HG03196 (cell line): ENCODE measurements around the gene RNF222.

Source experiments
- ATAC-seq: cut with Tn5 transposase; IDR thresholded peaks from one replicate; pipeline ENCODE4 v1.9.1; 2021; ENCODE audit not compliant: unreplicated experiment

RNF222 gene

GRCh38 chr17:8397636-8398035 is at the start of gene RNF222:
Gene RNF222, minus strand, starts transcription at chr17:8397827. Its CDS starts 4,366 bp downstream, at chr17:8393461.
- no peak for ATAC-seq

GRCh38 chr17:8445536-8445935 is 47.9 kb upstream of the RNF222 start:
- ATAC-seq: no peak

GRCh38 chr17:8444494-8444893 is 46.9 kb upstream of the RNF222 start:
- ATAC-seq: no peak

- no peak for ATAC-seq
Measured at GRCh38 chr17:8443756-8444155, 46.1 kb upstream of the RNF222 start.

GRCh38 chr17:8442310-8442709 is 44.7 kb upstream of the RNF222 start:
- ATAC-seq: no peak

- no peak for ATAC-seq
Measured at GRCh38 chr17:8441690-8442089, 44.1 kb upstream of the RNF222 start.

GRCh38 chr17:8439681-8440080 is 42.1 kb upstream of the RNF222 start:
- ATAC-seq: no peak

- no peak for ATAC-seq
Measured at GRCh38 chr17:8438441-8438840, 40.8 kb upstream of the RNF222 start.

GRCh38 chr17:8436844-8437171 is 39.2 kb upstream of the RNF222 start:
- ATAC-seq: no peak

- ATAC-seq: peak; percentile 46
Measured at GRCh38 chr17:8436169-8436843, 38.7 kb upstream of the RNF222 start.

GRCh38 chr17:8435245-8436168 is 37.9 kb upstream of the RNF222 start, which contains the start of gene NDEL1:
Gene NDEL1, plus strand, starts transcription at chr17:8435884. Its CDS starts 8,388 bp downstream, at chr17:8444272.
- ATAC-seq: peak; percentile 96

- ATAC-seq: no peak
Measured at GRCh38 chr17:8430966-8431365, 33.3 kb upstream of the RNF222 start.

- ATAC-seq: no peak
Measured at GRCh38 chr17:8426802-8427201, 29.2 kb upstream of the RNF222 start.

- no peak for ATAC-seq
Measured at GRCh38 chr17:8426094-8426720, 28.6 kb upstream of the RNF222 start.

GRCh38 chr17:8421571-8421970 is 23.9 kb upstream of the RNF222 start:
- no peak for ATAC-seq

GRCh38 chr17:8420041-8420934 is 22.7 kb upstream of the RNF222 start:
- ATAC-seq: no peak

- ATAC-seq: no peak
Measured at GRCh38 chr17:8419305-8419704, 21.7 kb upstream of the RNF222 start.

GRCh38 chr17:8418471-8418870 is 20.8 kb upstream of the RNF222 start:
- ATAC-seq: no peak

- no peak for ATAC-seq
Measured at GRCh38 chr17:8417806-8418205, 20.2 kb upstream of the RNF222 start.

GRCh38 chr17:8413938-8414337 is 16.3 kb upstream of the RNF222 start:
- ATAC-seq: no peak

GRCh38 chr17:8413328-8413727 is 15.7 kb upstream of the RNF222 start:
- ATAC-seq: no peak
